Stimulated activated CD4-positive, alpha-beta T cell treated with anti-CD3 and anti-CD28 coated beads, TNF-alpha, amount 100 ng/mL, for 24 hours (primary cell): Measurements from ENCODE around the gene ARMH1.
"Not testable (repeated sequence)": the region's sequence is repeated elsewhere in the genome, so short reads cannot be mapped to it uniquely, and the experiment has no call there.

Experiments
- DNase-seq, 3 experiments: peaks; one replicate each; pipeline ENCODE4 v3.0.0-alpha.2; 2020; ENCODE audit warnings: low read depth in 3 of 3

ARMH1 gene

DNA sequence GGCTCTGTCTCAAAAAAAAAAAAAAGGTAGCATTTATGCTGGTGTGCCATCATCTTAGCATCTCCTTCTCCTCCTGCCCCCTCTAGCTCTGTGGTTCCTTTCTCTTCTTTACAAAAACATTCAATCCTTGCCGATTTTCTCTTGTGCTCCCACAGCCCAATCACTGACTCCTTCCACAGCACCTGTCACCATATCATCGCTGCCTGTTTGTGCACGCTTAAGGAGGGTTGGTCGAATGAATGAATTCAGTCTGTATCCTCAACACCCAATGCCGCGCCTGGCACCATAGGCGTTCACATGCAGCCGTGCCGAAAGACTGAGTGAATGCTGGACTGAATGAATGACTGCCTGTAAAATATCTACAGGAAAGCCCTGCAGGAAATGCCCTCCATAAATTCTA, 48.5 kb downstream of the ARMH1 start:
- DNase-seq: no peak

DNA sequence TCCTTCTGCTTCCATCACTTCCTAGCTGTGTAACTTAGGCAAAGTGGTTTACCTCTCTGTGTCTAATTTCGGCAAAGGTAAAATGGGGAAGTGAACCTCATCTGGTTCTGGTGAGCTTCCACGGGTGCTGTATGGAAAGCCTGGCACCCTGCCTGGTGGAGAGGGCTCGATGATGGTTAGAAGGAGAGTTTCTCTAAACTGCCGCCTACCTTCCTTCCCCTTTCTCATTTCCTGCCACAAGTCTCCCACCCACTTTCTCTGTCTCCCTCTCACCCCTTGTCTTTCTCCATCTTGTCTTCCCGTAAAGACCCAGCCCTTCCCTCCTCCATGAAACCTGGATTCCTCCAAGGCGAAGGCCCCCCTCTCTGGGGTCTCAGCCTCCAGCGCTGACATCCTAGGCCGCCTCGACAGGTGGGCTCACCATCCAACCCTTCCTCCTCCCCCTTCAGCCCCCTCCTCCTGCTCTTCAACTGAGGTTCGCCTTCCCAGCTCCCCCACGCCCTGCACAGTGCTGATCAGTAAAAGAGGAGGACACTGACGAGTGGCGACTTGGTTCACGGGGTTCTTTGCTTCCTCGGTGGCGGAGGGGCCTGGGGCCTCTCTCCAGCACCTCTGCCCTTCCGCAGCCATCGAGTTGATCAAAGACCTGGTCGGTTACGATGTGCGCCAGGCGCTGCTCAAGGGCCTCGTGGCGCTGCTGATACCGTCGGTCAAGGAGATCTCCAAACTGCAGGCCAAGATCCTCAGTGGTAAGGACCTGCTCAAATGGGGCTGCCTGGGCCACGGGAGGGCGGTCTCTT, 49.2 kb downstream of the ARMH1 start:
- DNase-seq: peak in 1 of 3 experiments; percentile 68

DNA sequence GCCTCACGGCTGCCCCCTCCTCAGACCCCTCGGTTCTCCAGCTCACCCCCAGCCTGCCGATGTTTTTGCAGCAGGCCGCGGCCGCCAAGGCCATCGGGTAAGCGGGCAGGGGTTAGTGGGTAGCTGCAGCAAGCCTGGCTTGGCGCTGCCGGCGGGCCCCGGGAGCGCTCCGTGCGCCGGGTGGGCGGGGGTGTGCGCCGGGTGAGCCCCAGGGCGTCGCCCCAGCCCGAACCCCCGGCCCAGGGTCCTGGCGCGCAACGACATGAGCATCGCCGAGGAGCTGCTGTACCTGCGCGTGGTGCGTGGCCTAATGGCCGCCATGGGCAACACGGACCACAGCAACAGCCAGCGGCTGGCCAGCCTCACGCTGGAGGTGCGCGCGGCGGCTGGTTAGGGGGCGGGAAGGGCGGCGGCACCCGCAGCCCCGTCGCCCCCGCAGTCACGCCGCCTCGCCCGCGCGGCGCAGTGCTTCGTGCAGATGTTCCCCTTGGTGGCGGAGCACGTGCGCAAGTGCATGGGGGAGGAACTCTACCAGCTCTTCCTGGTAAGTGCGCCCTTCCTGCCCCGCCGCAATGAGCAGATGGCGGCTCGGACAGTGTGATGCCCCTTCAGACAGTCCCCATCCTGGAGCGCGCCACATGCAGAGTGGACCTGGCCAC, 49.9 kb downstream of the ARMH1 start:
- no peak for DNase-seq

DNA sequence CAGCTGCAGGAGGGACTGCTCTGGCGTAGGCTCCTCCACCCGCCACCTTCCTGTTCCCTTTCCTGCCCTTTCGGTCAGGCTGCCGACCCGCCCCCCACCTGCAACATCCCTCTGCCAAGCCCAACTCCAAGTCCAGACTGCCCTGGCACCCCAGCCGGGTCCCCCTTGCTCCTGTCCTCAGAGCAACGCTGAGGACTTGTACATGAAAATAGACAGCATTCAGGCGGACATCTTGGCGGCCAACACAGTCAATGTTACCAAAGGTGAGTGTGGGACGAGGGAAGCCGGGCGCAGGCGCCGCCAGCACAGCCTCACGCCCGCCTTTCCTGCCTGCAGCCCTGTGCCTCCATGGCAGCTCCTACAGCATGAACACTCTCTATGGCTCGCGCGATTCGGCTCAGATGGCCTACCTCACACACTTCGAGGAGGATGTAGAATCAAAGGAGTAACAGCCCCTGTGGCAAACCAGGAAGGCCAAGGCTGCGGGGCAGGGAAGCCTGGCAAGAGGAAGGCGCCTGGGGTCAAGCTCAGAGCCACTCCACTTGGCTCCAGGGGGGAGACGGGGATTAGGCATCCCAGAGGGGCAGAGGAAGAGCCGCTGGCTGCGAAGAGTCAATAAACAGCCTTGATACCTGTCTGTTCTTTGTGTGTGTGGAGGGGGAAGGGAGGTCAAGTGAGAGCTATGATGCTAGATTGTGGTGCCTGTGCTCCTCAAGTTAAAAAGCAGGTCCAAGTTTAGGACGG, 50.6 kb downstream of the ARMH1 start:
- DNase-seq: no peak

DNA sequence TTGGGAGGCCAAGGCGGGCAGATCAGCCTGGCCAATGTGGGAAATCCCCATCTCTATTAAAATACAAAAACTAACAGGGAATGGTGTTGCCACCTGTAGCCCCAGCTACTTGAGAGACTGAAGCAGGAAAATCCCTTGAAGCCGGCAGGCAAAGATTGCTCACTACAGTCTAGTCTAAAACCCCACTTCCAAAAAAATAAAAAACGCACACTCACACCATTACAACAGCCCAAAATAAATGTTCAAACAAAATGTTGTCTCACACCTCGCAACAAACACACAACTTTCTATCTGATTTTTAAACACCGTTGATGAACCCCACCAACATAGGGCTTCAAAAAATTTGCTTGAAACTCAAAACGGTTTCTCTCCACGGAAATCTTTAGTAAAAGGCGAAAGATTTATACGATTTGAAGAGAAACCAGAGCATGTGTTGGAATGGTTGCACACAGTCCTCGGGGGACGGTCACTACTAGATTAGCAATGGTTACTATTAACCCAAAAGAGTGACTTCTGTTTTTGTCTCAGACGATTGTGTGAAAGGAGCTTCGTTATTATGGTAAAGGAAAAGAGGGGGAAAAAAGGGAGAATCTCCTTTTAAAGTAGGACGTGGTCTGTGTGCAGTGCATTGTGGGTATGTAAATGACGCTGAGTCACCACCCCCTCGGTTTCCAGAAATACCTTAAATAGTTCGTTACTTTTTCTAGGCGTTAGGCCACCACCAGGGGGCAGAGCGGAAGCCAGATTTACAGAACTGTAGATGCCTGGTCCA, 56.4 kb downstream of the ARMH1 start, which contains the start of gene RNU5D-1:
Gene RNU5D-1 (minus strand): TSS at position 430 of the 772 bp plus-strand sequence.
- peak; percentile 89 to 96 (median 95) for DNase-seq

DNA sequence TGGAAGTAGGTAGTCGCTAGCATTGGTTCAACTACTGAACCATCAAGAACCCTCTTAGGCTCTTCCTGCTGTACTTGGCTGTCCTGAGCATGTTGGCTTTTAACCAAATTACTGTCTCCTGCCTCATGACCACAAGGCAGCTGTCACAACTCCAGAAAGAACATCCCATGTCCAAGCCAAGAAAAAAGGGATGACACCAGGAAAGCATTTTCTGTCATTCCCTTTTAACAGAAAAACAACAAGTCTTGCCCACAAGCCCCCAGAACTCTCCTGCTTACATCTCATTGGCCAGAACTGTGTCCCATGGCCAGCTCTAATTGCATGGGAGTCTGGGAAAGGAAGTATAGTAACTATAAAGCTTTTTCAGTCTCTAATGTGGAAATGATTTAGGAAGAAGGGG, 58.9 kb downstream of the ARMH1 start:
- DNase-seq: no peak

DNA sequence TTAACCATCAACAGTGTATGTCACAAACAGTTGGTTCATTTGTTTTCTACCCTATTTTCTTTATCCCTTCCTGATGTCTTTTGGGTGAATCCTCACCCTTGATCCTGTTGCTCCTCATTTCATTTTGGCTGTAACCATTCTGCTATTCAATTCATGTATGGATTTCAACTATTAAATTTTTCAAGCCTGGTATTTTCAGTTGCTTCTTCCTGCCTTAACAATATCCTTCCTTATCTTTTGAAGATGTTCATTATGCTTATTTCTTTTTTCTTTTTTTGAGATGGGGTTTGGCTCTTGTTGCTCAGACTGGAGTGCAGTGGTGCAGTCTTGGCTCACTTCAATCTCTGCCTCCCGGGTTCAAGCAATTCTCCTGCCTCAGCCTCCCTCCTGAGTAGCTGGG, 59.3 kb downstream of the ARMH1 start:
- DNase-seq: no peak

DNA sequence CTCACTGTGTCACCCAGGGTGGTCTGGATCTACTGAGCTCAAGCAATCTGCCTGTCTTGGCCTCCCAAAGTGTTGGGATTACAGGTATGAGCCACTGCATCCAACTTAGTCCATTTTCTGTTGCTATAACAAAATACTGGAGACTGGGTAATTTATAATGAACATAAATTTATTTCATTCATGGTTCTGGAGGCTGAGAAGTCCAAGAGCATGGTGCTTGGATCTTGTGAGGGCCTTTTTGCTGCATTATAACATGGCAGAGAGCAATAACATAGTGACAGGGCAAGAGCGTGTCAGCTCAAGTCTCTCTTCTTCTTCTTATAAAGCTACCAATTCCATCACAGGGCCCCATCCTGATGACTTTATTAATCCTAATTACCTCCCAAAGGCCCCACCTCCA, 61.5 kb downstream of the ARMH1 start:
- DNase-seq: no peak

DNA sequence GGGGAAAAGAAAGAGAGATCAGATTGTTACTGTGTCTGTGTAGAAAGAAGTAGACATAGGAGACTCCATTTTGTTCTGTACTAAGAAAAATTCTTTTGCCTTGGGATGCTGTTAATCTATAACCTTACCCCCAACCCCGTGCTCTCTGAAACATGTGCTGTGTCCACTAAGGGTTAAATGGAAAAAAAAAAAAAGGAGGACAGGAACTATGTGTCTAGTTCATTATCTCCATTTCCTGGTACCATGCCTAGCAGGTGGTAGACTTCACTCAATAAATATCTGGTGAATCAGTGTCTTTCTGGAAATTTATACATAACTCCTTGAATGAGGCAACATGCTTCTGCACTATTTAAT, 64.4 kb downstream of the ARMH1 start:
- not testable (repeated sequence) for DNase-seq

DNA sequence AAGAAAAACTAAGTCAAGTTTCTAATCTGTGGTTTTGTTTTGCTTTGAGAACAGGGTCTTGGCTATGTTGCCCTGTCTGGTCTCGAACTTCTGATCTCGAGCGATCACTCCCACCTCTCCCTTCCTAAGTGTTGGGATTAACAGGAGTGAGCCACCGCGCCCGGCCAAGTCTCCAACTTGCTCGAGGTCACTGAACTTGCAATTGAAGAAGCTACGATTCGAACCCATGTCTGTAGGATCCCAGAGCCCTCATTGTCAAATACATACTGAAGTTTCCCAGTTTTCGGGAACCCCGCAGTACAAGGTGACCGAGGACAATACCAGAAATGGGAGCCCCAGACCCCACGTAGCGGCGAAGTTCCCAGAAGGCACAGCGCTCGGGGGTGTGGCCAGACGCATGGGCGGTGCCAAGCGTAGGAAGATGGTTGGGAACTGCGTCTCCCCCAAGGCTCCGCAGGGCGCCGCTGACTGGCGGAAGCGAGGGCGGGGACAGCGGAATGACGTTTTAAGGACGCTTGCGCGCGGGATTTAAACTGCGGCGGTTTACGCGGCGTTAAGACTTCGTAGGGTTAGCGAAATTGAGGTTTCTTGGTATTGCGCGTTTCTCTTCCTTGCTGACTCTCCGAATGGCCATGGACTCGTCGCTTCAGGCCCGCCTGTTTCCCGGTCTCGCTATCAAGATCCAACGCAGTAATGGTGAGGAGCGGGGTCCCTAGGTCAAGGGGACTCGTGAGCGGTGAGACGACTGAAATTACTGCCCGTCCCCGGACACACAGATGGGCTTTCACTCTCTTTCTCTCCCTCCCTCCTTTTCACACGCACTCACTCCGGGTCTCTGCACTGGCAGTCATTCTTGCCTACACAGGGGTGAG, 65.0 kb downstream of the ARMH1 start, which contains the start of gene KIF2C:
Gene KIF2C (plus strand): TSS at position 531 of the 872 bp plus-strand sequence. CDS start 96 bp downstream, at position 627.
- peak; percentile 95 to 98 (median 96) for DNase-seq

DNA sequence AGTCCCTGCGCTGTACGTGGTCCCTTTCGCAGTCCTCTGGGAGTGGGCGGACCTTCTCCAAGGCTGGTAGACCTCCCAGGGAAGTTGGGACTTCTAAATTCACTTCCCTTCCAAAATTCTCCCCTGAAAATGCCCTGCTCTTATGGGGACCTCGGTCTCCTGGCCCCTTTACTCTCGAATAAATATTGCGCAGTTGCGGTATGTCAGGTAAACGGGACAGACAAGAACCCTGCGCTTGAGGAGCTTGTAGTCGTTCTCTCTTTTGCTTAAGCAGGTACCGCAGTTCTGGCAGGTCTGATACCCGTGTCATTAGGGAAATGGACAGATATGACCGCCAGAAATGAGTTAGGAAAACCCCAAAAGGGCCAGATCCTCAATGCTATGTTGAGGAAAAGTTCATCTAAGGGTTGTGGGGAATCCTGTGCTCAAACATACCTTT, 65.7 kb downstream of the ARMH1 start:
- no peak for DNase-seq

DNA sequence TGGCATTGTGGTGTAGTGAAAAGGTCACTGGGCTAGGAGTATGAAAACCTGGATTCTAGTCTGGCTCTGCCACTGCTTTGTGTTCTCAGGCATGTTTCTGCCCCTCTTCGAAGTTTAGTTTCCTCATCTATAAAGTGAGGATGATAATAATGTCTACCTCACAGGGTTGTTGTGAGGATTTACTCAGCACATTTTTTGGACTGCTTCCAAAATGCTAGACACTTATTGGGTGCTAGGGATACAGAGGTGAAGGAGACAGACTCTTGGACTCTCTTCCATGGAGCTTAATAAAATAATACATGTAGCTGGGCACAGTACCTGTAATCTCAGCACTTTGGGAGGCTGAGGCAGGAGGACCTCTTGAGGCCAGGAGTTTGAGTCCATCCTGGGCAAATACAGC, 68.7 kb downstream of the ARMH1 start:
- no peak for DNase-seq

DNA sequence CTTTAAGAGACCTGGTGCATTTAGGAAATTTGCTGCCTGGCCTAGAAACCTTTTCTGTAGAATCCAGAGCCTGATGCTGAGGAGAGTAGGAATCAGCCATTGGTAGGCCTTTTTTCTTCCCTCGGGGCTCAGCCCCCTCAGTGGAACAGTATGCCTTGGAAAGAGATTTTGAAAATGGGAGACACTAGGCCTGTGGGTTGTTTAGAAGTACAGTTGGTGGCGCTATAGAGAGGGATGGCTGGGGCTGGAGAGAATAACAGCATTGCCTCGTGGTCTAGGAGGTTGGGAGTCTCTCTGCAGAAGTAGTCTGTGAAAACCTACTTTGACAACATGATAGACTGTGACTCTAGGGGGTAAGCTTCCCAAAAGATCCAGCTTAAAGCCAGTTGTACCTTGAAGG, 73.4 kb downstream of the ARMH1 start:
- no peak for DNase-seq

DNA sequence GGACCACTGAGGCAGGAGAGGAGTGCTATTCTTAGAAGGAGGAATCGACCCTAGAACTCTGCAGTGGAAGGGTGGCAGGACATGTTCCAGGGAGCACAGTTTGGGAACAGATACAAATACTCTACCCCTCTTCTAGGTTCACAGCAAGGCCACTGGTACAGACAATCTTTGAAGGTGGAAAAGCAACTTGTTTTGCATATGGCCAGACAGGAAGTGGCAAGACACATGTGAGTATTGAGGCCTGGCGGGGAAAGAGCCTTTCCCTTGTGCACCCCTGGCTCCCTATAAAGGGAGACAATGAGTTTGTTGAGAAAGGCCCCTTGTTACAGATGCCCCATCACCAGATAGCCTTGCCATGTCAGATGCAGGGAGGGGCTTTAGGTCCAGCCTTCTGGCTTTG, 82.9 kb downstream of the ARMH1 start:
- DNase-seq: no peak

DNA sequence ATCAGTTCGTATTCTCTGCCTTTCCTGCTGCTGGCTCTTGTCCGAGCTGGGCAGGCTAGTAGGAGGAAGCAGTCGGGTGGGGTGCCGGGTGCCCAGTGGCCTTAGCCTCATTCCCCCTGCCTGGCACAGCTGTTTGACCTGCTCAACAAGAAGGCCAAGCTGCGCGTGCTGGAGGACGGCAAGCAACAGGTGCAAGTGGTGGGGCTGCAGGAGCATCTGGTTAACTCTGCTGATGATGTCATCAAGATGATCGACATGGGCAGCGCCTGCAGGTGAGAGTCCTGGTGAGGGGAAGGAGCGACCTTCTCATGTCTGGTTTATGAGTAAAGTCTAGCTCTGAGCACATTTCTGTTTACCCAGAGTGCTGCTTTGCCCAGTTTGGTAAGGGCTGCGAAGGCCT, 84.6 kb downstream of the ARMH1 start:
- DNase-seq: no peak

DNA sequence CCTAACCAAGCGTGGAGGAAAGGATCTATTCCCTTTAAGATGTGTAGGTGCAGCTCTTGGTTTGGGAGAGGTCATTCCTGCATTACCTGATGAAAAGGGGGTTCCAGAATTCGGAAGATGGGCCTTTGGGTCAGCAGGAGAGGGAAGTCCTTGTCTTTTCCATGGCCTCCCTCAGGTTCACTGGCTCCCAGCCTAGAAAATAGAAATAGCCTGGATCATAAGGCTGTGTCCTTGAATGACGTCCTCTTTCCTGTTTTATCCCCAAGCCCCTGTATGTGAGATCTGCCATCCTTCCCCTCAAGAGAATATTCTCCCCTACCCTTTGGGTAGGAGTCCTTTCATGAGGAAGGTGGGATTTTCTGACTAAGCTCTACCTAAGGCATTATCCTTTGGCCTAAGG, 86.4 kb downstream of the ARMH1 start:
- no peak for DNase-seq

DNA sequence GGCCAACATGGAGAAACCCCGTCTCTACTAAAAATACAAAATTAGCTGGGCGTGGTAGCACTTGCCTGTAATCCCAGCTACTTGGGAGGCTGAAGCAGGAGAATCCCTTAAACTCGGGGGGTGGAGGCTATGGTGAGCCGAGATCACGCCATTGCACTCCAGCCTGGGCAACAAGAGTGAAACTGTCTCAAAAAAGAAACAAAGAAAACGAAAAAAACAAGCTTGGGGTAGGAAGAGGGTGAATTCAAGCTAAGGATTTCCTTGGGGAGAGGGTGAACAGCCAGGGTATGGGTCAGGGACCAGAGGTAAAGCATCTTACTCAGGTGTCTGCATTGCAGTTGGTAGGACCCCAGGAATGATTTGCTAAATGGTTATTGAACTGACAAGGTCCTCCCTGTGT, 91.9 kb downstream of the ARMH1 start:
- not testable (repeated sequence) for DNase-seq
